Thyroid gland (tissue), 4 donors: ENCODE results near the gene VASN.

Experiments
- CTCF ChIP-seq, 6 experiments: fragments of 200-600 bp in 3 of 6; fragments of 450-650 bp in 3 of 6; sonication (generic) in 3 of 6; IDR thresholded peaks; one replicate each; pipeline ENCODE4 v1.5.1; 2016 to 2019; ENCODE audit warnings: antibody characterized with exemption in 6 of 6, mild to moderate bottlenecking in 2 of 6, inconsistent platforms in 1 of 6, moderate library complexity in 1 of 6
- POLR2A ChIP-seq, 2 donors: fragments of 450-650 bp; IDR thresholded peaks; one replicate each; pipeline ENCODE4 v1.6.1; 2017; ENCODE audit warnings: antibody characterized with exemption in 2 of 2, mild to moderate bottlenecking in 2 of 2, moderate library complexity in 1 of 2

- TF ChIP-seq POLR2A (IDR thresholded peaks at IDR 0.05) (no peak), CTCF (IDR thresholded peaks at IDR 0.05) (no peak)
Observed at GRCh38 chr16:4377573-4378154, 6.0 kb downstream of the VASN start.
